Right atrium auricular region (tissue), 2 donors: ENCODE results near the gene TGFBI. TPM values are rescaled to one million over a fixed set of nuclear protein-coding genes. Genes with fewer than 3 reads are reported as not detected.
A peak's percentile ranks its signal among the peaks of the same experiment; 100 is the strongest.

ENCODE experiments used
- DNase-seq: peaks from one replicate; pipeline ENCODE4 v3.0.0-alpha.2; 2019; ENCODE audit warnings: low spot score
- H3K27ac ChIP-seq, 2 donors: fragments of 200-600 bp; sonication (generic); 1 replicate in 1 of 2; 2 replicates in 1 of 2; pipeline ENCODE4 v1.5.1; 2016 to 2019
- H3K27me3 ChIP-seq, 2 donors: fragments of 200-600 bp; sonication (generic); one replicate each; pipeline versions ENCODE4 v1.5.1 to v1.6.0; 2017 to 2019
- H3K36me3 ChIP-seq: fragments of 200-600 bp; sonication (generic); one replicate; pipeline ENCODE4 v1.5.1; 2016
- H3K4me1 ChIP-seq, 2 donors: fragments of 200-600 bp; sonication (generic); one replicate each; pipeline versions ENCODE4 v1.5.1 to v1.6.0; 2017 to 2019
- H3K4me3 ChIP-seq, 2 donors: fragments of 200-600 bp; sonication (generic); 1 replicate in 1 of 2; 2 replicates in 1 of 2; pipeline ENCODE4 v1.5.1; 2017 to 2019; ENCODE audit warnings: mild to moderate bottlenecking in 1 of 2, moderate library complexity in 1 of 2
- H3K9me3 ChIP-seq, 2 donors: fragments of 200-600 bp; sonication (generic); one replicate each; pipeline ENCODE4 v1.5.1; 2019
- CTCF ChIP-seq, 2 donors: fragments of 200-600 bp; sonication (generic); IDR thresholded peaks; one replicate each; pipeline ENCODE4 v1.5.1; 2019; ENCODE audit warnings: antibody characterized with exemption in 2 of 2
- total RNA-seq, 2 donors: library from RNA; depleted of rRNA; stranded (reverse); fragments of >200 nt; gene quantifications; one replicate each; pipeline ENCODE4 v1.1.0, GENCODE V29; 2016

Gene TGFBI
- total RNA-seq, 2 donors from 2014 or later, result 30.4 to 65.0 TPM

GRCh38 chr5:136064510-136064909, 35.7 kb downstream of the TGFBI start:
- Histone ChIP-seq H3K9me3 (peaks cover 0 to 5% of the 10 kb centered on the region in 2 donors), H3K36me3 (peaks cover 16% of the 10 kb centered on the region), H3K4me3 (no peak overlapping the region), H3K27me3 (no peaks in the 10 kb centered on the region), H3K27ac (no peak overlapping the region), H3K4me1 (peaks cover 0 to 8% of the 10 kb centered on the region in 2 donors)
- TF ChIP-seq CTCF (IDR thresholded peaks at IDR 0.05), result peak in 1 of 2 donors; percentile 38
- DNase-seq, result no peak

GRCh38 chr5:136065588-136065987, 36.8 kb downstream of the TGFBI start:
- no peak for DNase-seq
- no peak for TF ChIP-seq CTCF (IDR thresholded peaks at IDR 0.05)
- Histone ChIP-seq H3K27ac (peak overlapping the region in 1 of 2 donors; percentile 1), H3K27me3 (no peaks in the 10 kb centered on the region), H3K9me3 (peaks cover 0 to 5% of the 10 kb centered on the region in 2 donors), H3K4me3 (no peak overlapping the region), H3K4me1 (peaks cover 0 to 12% of the 10 kb centered on the region in 2 donors), H3K36me3 (peaks cover 16% of the 10 kb centered on the region)

GRCh38 chr5:136066661-136067271, 38.0 kb downstream of the TGFBI start:
- no peaks in the 10 kb centered on the region for H3K27me3 ChIP-seq
- DNase-seq, result peak; percentile 59
- no peak overlapping the region for H3K4me3 ChIP-seq
- H3K27ac ChIP-seq, result peak overlapping the region in 1 of 2 donors; percentile 1
- H3K9me3 ChIP-seq, result peaks cover 0 to 5% of the 10 kb centered on the region in 2 donors
- peaks cover 0 to 17% of the 10 kb centered on the region in 2 donors for H3K4me1 ChIP-seq
- peaks cover 6% of the 10 kb centered on the region for H3K36me3 ChIP-seq
- TF ChIP-seq CTCF (IDR thresholded peaks at IDR 0.05), result peak in 1 of 2 donors; percentile 29

GRCh38 chr5:136067422-136067821, 38.6 kb downstream of the TGFBI start:
- Histone ChIP-seq H3K27ac (no peak overlapping the region), H3K27me3 (no peaks in the 10 kb centered on the region), H3K4me1 (peaks cover 0 to 17% of the 10 kb centered on the region in 2 donors), H3K4me3 (no peak overlapping the region), H3K36me3 (no peaks in the 10 kb centered on the region), H3K9me3 (peaks cover 0 to 5% of the 10 kb centered on the region in 2 donors)
- DNase-seq, result no peak
- no peak for TF ChIP-seq CTCF (IDR thresholded peaks at IDR 0.05)

GRCh38 chr5:136070486-136071285, 41.9 kb downstream of the TGFBI start:
- peak overlapping the region; percentile 46 to 61 for H3K27ac ChIP-seq
- no peak for TF ChIP-seq CTCF (IDR thresholded peaks at IDR 0.05)
- H3K9me3 ChIP-seq, result peaks cover 0 to 5% of the 10 kb centered on the region in 2 donors
- DNase-seq, result peak; percentile 55
- H3K4me1 ChIP-seq, result peaks cover 0 to 17% of the 10 kb centered on the region in 2 donors
- no peak overlapping the region for H3K4me3 ChIP-seq
- no peaks in the 10 kb centered on the region for H3K27me3 ChIP-seq
- H3K36me3 ChIP-seq, result no peaks in the 10 kb centered on the region
